Right cardiac atrium (tissue), 5 donors: ENCODE data around the gene HCN4. TPM values are rescaled to one million over a fixed set of nuclear protein-coding genes. Genes with fewer than 3 reads are reported as not detected.

Source experiments
- ATAC-seq, 2 donors: fragments of 200-7000 bp; cut with Tn5 transposase; one replicate each; pipeline versions ENCODE4 v1.8.0 to v1.9.1; 2020; ENCODE audit warnings: moderate library complexity in 2 of 2, mild to moderate bottlenecking in 1 of 2
- DNase-seq, 3 donors: peaks; one replicate each; pipeline ENCODE4 v3.0.0-alpha.2; 2020
- H3K27ac ChIP-seq: one replicate; pipeline ENCODE4 v1.5.1; 2013; ENCODE audit warnings: mild to moderate bottlenecking, low read length, control low read depth, moderate library complexity
- H3K27me3 ChIP-seq: one replicate; pipeline ENCODE4 v1.6.1; 2013; ENCODE audit not compliant: control insufficient read depth, insufficient read depth
- H3K4me1 ChIP-seq: one replicate; pipeline ENCODE4 v1.6.1; 2013; ENCODE audit warnings: low read length; ENCODE audit not compliant: control insufficient read depth, insufficient read depth
- H3K4me3 ChIP-seq: one replicate; pipeline ENCODE4 v1.5.1; 2013; ENCODE audit warnings: low read length, control low read depth
- H3K9me3 ChIP-seq: one replicate; pipeline ENCODE4 v1.6.1; 2013; ENCODE audit warnings: low read length; ENCODE audit not compliant: control insufficient read depth
- WGBS: extraction: QIAGEN DNeasy Blood & Tissue Kit; methylation state at CpG from one replicate; pipeline ENCODE4 v1.1.7; 2013; 5-methylcytosine and 5-hydroxymethylcytosine counted together
- intact Hi-C, 4 donors: fragments of 100-400 bp; cut with DNase I; formaldehyde crosslinking; loops; one replicate each; pipeline versions ENCODE4 v1.11.0 to v1.14.0; 2022 to 2023
- polyA plus RNA-seq: library from polyadenylated mRNA; stranded (reverse); fragments of 200-250 nt; gene quantifications from one replicate; pipeline ENCODE4 v1.2.3, GENCODE V29; 2013
- total RNA-seq, 4 donors: library from RNA; stranded (reverse); fragmentation: NEBNext Ultra II Directional; extraction: Animal tissue kit (Norgen Biotek cat#: 25700); gene quantifications; one replicate each; pipeline ENCODE4 v1.2.1, GENCODE V29; 2021
- donor health status: healthy with polysubstance abuse.
- donor health status: DM: no; HTN: yes; CAD: no.
- donor health status: DM: no; HTN: no; CAD: no.
- donor health status: DM: no; HTN: yes; CAD: no; lungs with severe emphysema.
- donor health status: DM: yes; HTN: yes; CAD: no.

The HCN4 gene
- total and polyA plus RNA-seq, 5 donors, result 25.7 to 61.7 (median 46.2) TPM

DNA sequence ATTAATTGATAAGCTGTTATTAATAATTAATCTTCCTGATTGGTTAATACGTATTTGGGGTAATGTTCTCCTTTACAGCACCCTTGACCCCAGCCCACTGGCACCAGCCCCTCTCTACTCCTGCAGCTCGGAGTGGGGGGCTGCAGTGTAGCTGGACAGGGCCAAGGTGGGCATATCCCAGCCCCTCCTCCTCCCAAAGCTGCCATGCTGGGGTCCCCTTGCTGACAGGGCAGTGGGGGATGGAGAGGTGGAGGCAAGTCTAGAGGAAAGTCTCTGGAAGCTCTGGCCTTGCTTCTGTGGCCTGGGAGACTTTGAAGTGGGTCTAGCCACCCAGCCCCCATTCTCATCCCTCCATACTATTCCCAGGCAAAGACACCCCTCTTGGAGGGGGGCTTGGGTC lies 35.8 kb downstream of the HCN4 start:
- Histone ChIP-seq H3K4me1 (peaks cover 8% of the 10 kb centered on the region), H3K9me3 (no peaks in the 10 kb centered on the region), H3K27me3 (no peaks in the 10 kb centered on the region), H3K27ac (no peak overlapping the region), H3K4me3 (no peak overlapping the region)
- 81% methylated on average over 2 of the region's 2 CpGs for WGBS
- DNase-seq, result peak in 1 of 3 donors; percentile 7
- ATAC-seq, result no peak
- intact Hi-C loops, result no loop called here

DNA sequence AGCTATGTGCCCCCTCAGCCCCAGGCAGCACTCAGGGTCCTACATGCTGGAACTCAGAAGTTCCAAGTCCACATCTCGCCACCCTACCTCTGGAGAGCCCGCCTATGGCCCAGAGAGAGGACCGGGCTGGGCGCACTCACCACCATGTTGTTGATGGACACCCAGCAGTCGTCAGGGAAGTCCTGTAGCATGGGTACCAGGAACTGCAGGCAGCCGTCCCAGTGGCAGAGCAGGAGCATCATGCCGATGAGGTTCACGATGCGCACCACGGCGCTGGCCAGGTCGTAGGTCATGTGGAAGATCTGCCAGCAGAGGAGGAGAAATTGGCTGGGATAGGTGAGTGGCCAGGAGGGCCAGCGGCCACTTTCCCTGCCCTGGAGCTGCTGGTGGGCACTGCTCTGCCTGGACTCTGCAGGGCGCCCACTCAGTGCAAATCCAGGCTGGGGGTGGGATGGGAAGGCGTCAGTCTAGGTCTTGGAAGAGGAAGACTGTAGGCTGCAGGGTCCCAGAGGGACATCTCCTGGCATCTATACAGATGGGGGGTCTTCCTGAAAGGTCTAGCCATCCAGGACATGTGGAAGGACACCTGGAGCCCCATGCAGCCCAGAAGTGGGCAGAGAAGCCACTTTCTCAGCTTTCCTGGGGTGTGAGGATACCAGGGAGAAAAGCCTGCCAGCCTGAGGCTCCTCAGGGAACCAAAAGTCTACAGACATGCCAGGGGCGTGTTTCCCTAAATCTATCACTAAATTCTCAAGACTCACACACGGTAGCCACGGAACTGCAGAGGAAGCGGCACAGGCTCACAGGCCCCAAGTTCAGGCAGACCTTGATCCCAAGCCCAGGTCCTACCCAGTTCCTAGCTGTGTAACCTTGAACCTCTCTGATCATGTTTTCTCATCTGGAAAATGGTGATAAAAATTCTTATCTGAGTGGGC lies 36.5 kb downstream of the HCN4 start:
- Histone ChIP-seq H3K4me3 (no peak overlapping the region), H3K9me3 (no peaks in the 10 kb centered on the region), H3K27me3 (no peaks in the 10 kb centered on the region), H3K4me1 (peaks cover 8% of the 10 kb centered on the region), H3K27ac (no peak overlapping the region)
- ATAC-seq (no peak), DNase-seq (peak in 1 of 3 donors; percentile 38)
- 84% methylated on average over 19 of the region's 19 CpGs for WGBS
- intact Hi-C loops, result no loop called here

DNA sequence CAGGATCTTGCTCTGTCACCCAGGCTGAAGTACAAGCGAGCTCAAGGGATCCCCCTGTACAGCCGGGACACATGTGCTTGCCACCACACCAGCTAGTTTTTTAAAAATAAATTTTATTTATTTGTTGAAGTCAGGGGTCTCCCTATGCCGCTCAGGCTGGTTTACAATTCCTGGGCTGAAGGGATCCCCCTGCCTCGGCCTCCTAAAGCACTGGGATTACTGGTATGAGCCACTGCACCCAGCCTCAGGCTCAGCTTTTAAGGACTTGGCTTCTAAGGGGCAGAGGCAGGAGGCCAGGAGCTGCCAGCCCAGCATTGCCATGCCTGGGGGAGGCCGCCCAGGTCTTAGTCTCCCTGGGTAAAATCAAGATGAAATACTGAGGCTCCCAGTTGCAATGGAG lies 37.3 kb downstream of the HCN4 start:
- no peak for ATAC-seq
- DNase-seq, result no peak
- no peaks in the 10 kb centered on the region for H3K9me3 ChIP-seq
- H3K27me3 ChIP-seq, result no peaks in the 10 kb centered on the region
- WGBS, result 93% methylated on average over 5 of the region's 5 CpGs
- H3K4me3 ChIP-seq, result no peak overlapping the region
- peaks cover 8% of the 10 kb centered on the region for H3K4me1 ChIP-seq
- no peak overlapping the region for H3K27ac ChIP-seq
- intact Hi-C loops, result no loop called here

- intact Hi-C loops, result no loop called here
- no peaks in the 10 kb centered on the region for H3K27me3 ChIP-seq
- H3K4me3 ChIP-seq, result no peak overlapping the region
- no peak for ATAC-seq
- 45% methylated on average over 15 of the region's 15 CpGs for WGBS
- H3K4me1 ChIP-seq, result peaks cover 8% of the 10 kb centered on the region
- peak in 1 of 3 donors; percentile 14 for DNase-seq
- H3K27ac ChIP-seq, result no peak overlapping the region
- no peaks in the 10 kb centered on the region for H3K9me3 ChIP-seq
Measured at GRCh38 chr15:73330206-73331051, 38.3 kb downstream of the HCN4 start.

DNA sequence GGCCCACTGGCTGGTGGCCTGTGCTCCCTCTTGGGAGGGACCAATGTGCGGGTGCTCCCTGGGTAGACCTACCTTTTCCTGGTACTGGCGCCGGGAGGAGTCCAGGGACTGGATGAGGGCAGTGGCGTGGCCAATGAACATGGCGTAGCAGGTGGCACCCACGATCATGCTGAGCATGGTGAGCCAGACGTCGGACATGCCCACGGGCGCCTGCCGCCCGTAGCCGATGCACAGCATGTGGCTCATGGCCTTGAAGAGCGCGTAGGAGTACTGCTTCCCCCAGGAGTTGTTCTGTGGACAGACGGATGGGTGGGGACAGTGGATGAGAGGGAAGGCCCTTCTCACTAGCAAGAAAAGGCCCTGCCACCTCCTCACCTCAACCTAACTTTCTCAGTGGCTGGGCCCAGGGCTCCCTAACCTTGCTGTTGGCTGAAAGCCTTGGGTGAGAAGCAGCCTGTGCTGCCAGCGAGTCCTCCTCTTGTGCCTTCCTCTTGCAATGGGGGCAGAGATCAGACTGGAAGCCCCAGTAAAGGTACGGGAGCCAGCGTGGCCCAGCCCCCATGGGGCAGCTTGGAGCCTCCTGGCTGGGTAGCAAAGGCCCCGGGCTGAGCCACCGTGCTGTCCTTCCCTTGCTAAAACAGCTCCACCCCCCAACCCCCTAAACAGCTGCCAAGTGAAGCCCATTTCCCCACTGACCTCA lies 39.1 kb downstream of the HCN4 start:
- DNase-seq, result peak in 1 of 3 donors; percentile 45
- no peak for ATAC-seq
- intact Hi-C loops, result no loop called here
- Histone ChIP-seq H3K4me1 (peaks cover 8% of the 10 kb centered on the region), H3K27ac (no peak overlapping the region), H3K27me3 (no peaks in the 10 kb centered on the region), H3K4me3 (no peak overlapping the region), H3K9me3 (no peaks in the 10 kb centered on the region)
- WGBS, result 82% methylated on average over 21 of the region's 21 CpGs

GRCh38 chr15:73328981-73329380 lies 39.8 kb downstream of the HCN4 start:
- Histone ChIP-seq H3K4me1 (peaks cover 7% of the 10 kb centered on the region), H3K9me3 (no peaks in the 10 kb centered on the region), H3K27me3 (no peaks in the 10 kb centered on the region), H3K27ac (no peak overlapping the region), H3K4me3 (no peak overlapping the region)
- ATAC-seq, result no peak
- no peak for DNase-seq
- intact Hi-C loops, result no loop called here
- WGBS, result 80% methylated on average over 10 of the region's 10 CpGs

DNA sequence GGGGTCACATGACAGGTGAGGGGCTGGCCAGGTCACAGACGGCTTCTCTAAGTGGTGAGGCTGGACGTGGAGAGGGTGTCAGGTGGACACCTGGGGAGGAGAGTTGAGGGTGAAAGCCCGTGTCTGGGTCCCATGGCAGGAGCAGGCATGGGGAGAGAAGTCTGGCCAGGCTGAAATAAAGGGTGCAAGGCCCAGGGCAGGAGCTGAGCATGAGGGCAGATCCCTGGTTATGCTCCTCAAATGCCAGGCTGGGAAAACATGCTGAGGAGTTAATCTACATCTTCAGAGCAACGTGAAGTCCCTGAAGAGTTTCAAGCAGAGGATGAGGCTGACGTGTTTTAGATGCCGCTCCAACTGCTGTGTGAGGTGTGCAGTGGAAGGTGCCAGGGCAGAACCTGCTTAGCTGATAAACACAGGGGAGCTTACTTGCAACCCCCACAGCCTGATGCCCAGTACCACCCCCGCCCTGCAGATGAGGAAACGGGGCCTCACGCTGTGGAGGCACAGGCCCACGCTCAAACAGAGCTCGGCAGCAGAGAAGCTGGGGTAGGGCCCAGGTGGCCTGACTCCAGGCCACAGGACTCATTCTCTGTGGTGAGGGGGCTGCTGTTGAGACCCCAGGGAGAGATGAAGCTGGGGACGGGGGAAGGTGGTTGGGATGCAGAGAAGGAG lies 40.5 kb downstream of the HCN4 start:
- Histone ChIP-seq H3K27me3 (no peaks in the 10 kb centered on the region), H3K4me3 (no peak overlapping the region), H3K4me1 (peaks cover 6% of the 10 kb centered on the region), H3K27ac (no peak overlapping the region), H3K9me3 (no peaks in the 10 kb centered on the region)
- DNase-seq, result no peak
- no peak for ATAC-seq
- WGBS, result 75% methylated on average over 12 of the region's 12 CpGs
- intact Hi-C loops, result no loop called here

- Histone ChIP-seq H3K27ac (no peak overlapping the region), H3K27me3 (no peaks in the 10 kb centered on the region), H3K4me1 (peaks cover 6% of the 10 kb centered on the region), H3K9me3 (no peaks in the 10 kb centered on the region), H3K4me3 (no peak overlapping the region)
- WGBS, result 34% methylated on average over 4 of the region's 4 CpGs
- DNase-seq (no peak), ATAC-seq (no peak)
- intact Hi-C loops, result no loop called here
Measured at GRCh38 chr15:73326157-73326556, 42.6 kb downstream of the HCN4 start.

- ATAC-seq (no peak), DNase-seq (peak in 1 of 3 donors; percentile 53)
- Histone ChIP-seq H3K9me3 (no peaks in the 10 kb centered on the region), H3K27ac (no peak overlapping the region), H3K27me3 (no peaks in the 10 kb centered on the region), H3K4me1 (peaks cover 2% of the 10 kb centered on the region), H3K4me3 (no peak overlapping the region)
- intact Hi-C loops, result no loop called here
- WGBS, result 61% methylated on average over 29 of the region's 29 CpGs
Measured at GRCh38 chr15:73325191-73325861, 43.4 kb downstream of the HCN4 start.
